Activated naive CD4-positive, alpha-beta T cell treated with anti-CD3 and anti-CD28 coated beads for 36 hours (primary cell): ENCODE results near the gene ADAMTS13. TPM values are rescaled to one million over a fixed set of nuclear protein-coding genes. Genes with fewer than 3 reads are reported as not detected.

Experiments used
- CTCF ChIA-PET: fragments of 350-600 bp; sonication (Branson Sonifier 250); formaldehyde crosslinking; loops from one replicate; lab custom pipeline; 2021; ENCODE audit warnings: antibody characterized with exemption; lab: Charles Lee
- DNase-seq: peaks from one replicate; pipeline ENCODE4 v3.0.0-alpha.2; 2020
- H3K27ac Mint-ChIP-seq: one replicate; pipeline ENCODE4 v1.8.0; 2021; ENCODE audit warnings: mild to moderate bottlenecking, mixed read lengths
- H3K27me3 Mint-ChIP-seq: one replicate; pipeline ENCODE4 v1.8.0; 2021; ENCODE audit warnings: low read depth, mixed read lengths
- H3K36me3 Mint-ChIP-seq: one replicate; pipeline ENCODE4 v1.8.0; 2021; ENCODE audit warnings: low read depth, mixed read lengths
- H3K4me1 Mint-ChIP-seq: one replicate; pipeline ENCODE4 v1.8.0; 2021; ENCODE audit warnings: low read depth, mixed read lengths
- H3K4me3 Mint-ChIP-seq: one replicate; pipeline ENCODE4 v1.8.0; 2021; ENCODE audit warnings: mild to moderate bottlenecking, moderate library complexity, mixed read lengths
- H3K9me3 Mint-ChIP-seq: one replicate; pipeline ENCODE4 v1.8.0; 2021; ENCODE audit warnings: mixed read lengths
- intact Hi-C: fragments of 100-400 bp; cut with micrococcal nuclease; formaldehyde crosslinking; loops from one replicate; pipeline ENCODE4 v1.15.1; 2023
- total RNA-seq, 2 experiments: library from RNA; stranded (reverse); gene quantifications; one replicate each; pipeline ENCODE4 v1.2.3, GENCODE V29; 2021

The ADAMTS13 gene
- total RNA-seq, 2 experiments from 2014 or later: 3.0 to 3.2 TPM

DNA sequence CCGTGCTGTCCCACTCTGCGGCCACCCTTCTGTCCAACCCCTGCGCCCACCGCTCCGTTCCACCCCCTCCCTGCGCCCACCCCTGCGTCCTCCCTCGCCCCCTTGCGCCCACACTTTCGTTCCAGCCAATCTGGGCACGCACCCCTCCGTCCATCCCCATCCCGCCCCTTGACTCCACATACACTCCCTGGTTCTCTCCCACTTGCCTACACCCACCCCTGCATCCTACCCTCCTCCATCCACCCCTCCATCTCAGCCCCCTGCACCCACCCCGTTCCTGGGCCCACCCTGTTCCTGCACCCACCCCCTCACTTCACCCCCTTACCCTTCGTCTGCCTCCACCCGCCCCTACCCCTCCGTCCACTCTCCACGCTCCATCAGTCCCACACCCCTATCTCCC is 7.0 kb downstream of the ADAMTS13 start:
- Mint-ChIP-seq H3K4me3 (no peak overlapping the region), H3K4me1 (peaks cover 9% of the 10 kb centered on the region), H3K36me3 (no peaks in the 10 kb centered on the region), H3K27me3 (peaks cover 33% of the 10 kb centered on the region), H3K27ac (no peak overlapping the region), H3K9me3 (no peaks in the 10 kb centered on the region)
- intact Hi-C loops: no loop called here
- no peak for DNase-seq
- CTCF ChIA-PET: no interaction called here

DNA sequence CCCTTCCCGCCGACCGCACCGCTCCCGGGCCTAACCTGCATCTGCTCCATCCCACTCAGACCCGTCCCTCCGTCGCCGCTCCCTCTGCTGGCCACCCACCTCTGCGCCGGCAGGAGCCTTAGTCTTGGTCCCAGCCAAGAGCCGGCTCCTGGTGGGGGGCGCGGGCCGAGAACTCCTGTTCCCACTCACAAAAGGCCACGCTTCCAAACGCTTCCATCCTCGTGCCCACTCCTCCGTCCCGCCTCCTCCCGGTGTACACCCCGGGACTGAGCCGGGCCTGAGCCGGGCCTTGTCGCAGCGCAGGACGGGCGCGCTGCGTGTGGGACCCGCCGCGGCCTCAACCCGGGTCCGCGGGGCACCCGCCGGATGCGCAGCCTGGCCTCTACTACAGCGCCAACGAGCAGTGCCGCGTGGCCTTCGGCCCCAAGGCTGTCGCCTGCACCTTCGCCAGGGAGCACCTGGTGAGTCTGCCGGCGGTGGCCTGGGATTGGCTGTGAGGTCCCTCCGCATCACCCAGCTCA is 7.5 kb downstream of the ADAMTS13 start:
- Mint-ChIP-seq H3K4me3 (no peak overlapping the region), H3K27me3 (peaks cover 31% of the 10 kb centered on the region), H3K27ac (no peak overlapping the region), H3K9me3 (no peaks in the 10 kb centered on the region), H3K4me1 (peaks cover 9% of the 10 kb centered on the region), H3K36me3 (no peaks in the 10 kb centered on the region)
- peak; percentile 18 for DNase-seq
- CTCF ChIA-PET: no interaction called here
- intact Hi-C loops: no loop called here

DNA sequence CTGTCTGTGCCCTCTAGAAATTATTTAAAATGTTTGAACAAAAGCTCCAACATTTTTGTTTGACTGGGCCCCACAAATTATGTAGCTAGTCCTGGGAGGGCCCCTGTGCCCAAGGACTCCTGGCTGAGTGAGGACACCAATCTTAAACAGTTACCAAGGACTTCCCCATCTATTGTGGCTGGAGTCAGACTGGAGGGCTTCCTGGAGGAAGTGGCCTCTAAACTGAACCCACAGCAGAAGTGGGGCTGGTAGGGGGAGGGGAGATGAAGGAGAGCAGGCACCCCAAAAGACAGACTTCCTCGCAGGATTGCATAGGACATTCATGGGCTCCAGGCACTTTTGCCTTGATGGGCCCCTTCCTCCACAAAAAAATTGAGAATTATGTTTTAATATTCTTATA is 8.1 kb downstream of the ADAMTS13 start:
- intact Hi-C loops: no loop called here
- Mint-ChIP-seq H3K4me3 (no peak overlapping the region), H3K27me3 (peaks cover 29% of the 10 kb centered on the region), H3K9me3 (no peaks in the 10 kb centered on the region), H3K4me1 (peaks cover 9% of the 10 kb centered on the region), H3K36me3 (no peaks in the 10 kb centered on the region), H3K27ac (no peak overlapping the region)
- CTCF ChIA-PET: interaction anchor here (0.5 kb wide), 1 partner anchor 555 kb away, joined by 3 read pairs; no protein-coding TSS in a partner anchor
- DNase-seq: no peak

DNA sequence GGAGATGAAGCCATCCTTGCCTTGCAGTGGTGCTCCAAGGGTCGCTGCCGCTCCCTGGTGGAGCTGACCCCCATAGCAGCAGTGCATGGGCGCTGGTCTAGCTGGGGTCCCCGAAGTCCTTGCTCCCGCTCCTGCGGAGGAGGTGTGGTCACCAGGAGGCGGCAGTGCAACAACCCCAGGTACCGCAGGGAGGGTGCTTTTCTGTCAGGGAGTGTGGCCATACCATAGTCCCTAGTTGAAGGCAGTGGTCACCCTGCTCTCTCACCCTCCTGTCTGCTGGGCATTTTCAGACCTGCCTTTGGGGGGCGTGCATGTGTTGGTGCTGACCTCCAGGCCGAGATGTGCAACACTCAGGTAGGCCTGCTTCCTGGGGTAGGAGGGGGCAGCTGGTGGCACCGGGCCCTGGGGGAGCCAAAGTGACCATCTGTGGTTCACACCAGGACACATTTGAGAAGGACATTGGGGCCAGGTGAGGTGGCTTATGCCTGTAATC is 11.2 kb downstream of the ADAMTS13 start:
- H3K27me3 Mint-ChIP-seq: peaks cover 5% of the 10 kb centered on the region
- peaks cover 3% of the 10 kb centered on the region for H3K4me1 Mint-ChIP-seq
- H3K9me3 Mint-ChIP-seq: no peaks in the 10 kb centered on the region
- H3K27ac Mint-ChIP-seq: no peak overlapping the region
- DNase-seq: no peak
- no peaks in the 10 kb centered on the region for H3K36me3 Mint-ChIP-seq
- CTCF ChIA-PET: no interaction called here
- intact Hi-C loops: no loop called here
- no peak overlapping the region for H3K4me3 Mint-ChIP-seq

DNA sequence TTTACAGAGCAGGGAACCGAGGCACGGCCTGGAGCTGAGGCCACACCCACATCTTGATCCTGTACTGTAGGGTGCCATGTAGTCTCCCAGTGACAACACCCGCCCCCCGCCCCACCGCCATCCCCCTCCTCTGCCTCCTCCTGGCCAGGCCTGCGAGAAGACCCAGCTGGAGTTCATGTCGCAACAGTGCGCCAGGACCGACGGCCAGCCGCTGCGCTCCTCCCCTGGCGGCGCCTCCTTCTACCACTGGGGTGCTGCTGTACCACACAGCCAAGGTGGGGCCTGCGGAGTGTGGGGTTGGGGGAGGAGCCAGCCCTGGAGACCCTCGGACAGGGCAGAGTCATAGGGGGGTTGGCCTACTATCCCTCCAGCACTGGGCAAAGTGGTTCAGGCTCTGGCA is 14.5 kb downstream of the ADAMTS13 start:
- Mint-ChIP-seq H3K9me3 (no peaks in the 10 kb centered on the region), H3K4me3 (no peak overlapping the region), H3K4me1 (no peaks in the 10 kb centered on the region), H3K27me3 (no peaks in the 10 kb centered on the region), H3K36me3 (no peaks in the 10 kb centered on the region), H3K27ac (no peak overlapping the region)
- intact Hi-C loops: no loop called here
- CTCF ChIA-PET: no interaction called here
- no peak for DNase-seq

DNA sequence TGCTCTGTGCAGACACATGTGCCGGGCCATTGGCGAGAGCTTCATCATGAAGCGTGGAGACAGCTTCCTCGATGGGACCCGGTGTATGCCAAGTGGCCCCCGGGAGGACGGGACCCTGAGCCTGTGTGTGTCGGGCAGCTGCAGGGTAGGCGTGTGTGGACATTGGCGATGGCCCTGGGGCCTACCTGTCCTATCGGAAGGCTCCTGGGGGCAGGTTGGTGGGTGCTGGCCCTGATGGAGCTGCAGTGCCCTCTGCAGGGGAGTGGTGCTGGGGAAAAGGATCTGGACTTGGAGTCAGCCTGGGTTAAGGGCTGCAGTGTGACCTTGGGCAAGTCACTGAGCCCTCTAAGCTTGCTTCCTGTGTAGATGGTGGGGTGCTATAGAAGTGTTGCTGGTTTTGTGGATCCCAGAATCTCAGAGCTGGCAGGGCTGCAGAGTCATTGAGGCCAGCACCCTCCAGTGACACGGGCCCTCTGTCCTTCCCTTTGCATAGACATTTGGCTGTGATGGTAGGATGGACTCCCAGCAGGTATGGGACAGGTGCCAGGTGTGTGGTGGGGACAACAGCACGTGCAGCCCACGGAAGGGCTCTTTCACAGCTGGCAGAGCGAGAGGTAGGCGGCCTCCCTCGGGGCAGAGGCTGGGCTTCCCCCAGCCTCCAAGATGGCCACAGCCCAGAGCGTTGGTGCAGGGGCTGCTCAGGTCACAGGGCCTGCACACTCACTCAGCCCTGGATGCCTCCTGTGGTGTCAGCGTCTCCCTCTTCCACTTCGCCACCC is 15.8 kb downstream of the ADAMTS13 start:
- intact Hi-C loops: no loop called here
- Mint-ChIP-seq H3K9me3 (no peaks in the 10 kb centered on the region), H3K27ac (no peak overlapping the region), H3K4me1 (no peaks in the 10 kb centered on the region), H3K27me3 (no peaks in the 10 kb centered on the region), H3K4me3 (no peak overlapping the region), H3K36me3 (no peaks in the 10 kb centered on the region)
- CTCF ChIA-PET: interaction anchor here (1.0 kb wide), 1 partner anchor 72 kb away, joined by 3 read pairs; no protein-coding TSS in a partner anchor
- DNase-seq: no peak

DNA sequence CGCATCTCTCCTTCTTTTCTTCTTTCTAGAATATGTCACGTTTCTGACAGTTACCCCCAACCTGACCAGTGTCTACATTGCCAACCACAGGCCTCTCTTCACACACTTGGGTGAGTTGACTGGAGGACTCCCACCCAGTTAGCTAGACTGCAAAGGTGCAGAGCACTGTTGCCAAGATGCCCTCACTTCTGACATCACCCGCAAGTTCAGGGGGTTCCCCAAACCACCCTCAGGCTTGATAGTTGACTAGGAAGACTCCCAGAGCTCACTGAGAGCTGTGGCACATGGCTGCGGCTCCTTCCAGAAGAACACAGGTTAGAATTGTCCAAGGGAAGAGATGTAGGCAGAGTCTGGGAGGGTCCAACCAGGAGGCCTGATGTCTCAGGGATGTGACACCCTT is 17.2 kb downstream of the ADAMTS13 start:
- Mint-ChIP-seq H3K27ac (no peak overlapping the region), H3K9me3 (no peaks in the 10 kb centered on the region), H3K27me3 (no peaks in the 10 kb centered on the region), H3K4me1 (no peaks in the 10 kb centered on the region), H3K36me3 (no peaks in the 10 kb centered on the region), H3K4me3 (no peak overlapping the region)
- intact Hi-C loops: no loop called here
- peak; percentile 21 for DNase-seq
- CTCF ChIA-PET: interaction anchor here (0.6 kb wide), 1 partner anchor 1814 kb away, joined by 3 read pairs; no protein-coding TSS in a partner anchor

DNA sequence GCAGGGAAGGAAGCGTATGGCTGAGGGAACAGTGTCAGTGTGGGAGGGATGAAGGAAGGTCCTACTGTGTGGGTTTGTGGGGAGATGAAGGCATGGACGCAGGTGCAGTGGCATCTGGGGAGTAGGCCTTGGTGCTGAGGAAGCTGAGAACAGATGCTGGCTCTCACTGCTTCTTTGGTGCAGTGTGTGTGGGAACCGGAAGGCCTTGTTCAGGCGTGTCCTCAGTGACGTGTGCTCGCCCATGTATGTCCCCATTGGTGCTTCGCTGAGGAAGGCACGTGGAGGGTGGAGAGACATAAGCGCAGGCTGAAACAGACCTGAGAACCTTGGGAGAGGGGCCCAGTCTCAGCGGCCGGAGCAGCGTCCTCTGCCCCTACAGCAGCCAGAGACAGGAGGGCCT is 18.7 kb downstream of the ADAMTS13 start:
- CTCF ChIA-PET: no interaction called here
- no peak overlapping the region for H3K27ac Mint-ChIP-seq
- no peaks in the 10 kb centered on the region for H3K36me3 Mint-ChIP-seq
- H3K27me3 Mint-ChIP-seq: no peaks in the 10 kb centered on the region
- no peak for DNase-seq
- intact Hi-C loops: no loop called here
- no peak overlapping the region for H3K4me3 Mint-ChIP-seq
- H3K4me1 Mint-ChIP-seq: no peaks in the 10 kb centered on the region
- no peaks in the 10 kb centered on the region for H3K9me3 Mint-ChIP-seq

DNA sequence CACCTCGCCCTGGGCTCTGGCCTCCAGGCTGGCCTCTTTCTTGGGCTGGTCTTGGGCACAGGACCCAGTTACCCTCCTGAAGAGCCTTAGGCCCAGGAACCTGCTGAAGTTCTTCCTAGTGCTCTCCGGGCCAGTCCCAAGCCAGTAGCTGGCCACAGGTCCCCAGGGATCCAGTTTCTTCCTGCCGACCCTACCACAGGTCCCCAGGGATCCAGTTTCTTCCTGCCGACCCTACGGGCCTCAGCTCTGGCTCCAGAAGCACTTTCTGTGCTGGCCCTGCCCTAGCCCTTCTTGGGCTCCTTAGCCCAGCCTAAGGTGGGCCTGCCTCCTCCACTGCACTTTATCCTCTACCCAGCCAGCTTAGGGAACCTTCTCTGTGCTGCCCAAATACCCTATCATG is 19.4 kb downstream of the ADAMTS13 start:
- DNase-seq: no peak
- Mint-ChIP-seq H3K36me3 (no peaks in the 10 kb centered on the region), H3K27me3 (no peaks in the 10 kb centered on the region), H3K4me3 (no peak overlapping the region), H3K27ac (no peak overlapping the region), H3K9me3 (no peaks in the 10 kb centered on the region), H3K4me1 (no peaks in the 10 kb centered on the region)
- intact Hi-C loops: no loop called here
- CTCF ChIA-PET: interaction anchor here (1.0 kb wide), 1 partner anchor 86 kb away, joined by 4 read pairs; no protein-coding TSS in a partner anchor

DNA sequence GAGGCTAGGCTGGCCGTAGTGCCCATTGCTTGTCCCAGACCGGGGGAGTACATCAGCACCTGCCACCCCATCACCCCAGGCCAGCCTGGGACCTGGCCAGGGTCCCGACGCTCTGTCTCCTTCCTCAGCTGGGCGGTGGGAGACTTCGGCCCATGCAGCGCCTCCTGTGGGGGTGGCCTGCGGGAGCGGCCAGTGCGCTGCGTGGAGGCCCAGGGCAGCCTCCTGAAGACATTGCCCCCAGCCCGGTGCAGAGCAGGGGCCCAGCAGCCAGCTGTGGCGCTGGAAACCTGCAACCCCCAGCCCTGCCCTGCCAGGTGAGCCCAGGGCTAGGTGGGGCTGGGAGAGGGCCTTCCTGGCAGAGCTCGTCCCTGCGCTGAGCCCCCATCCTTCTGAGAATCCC is 21.1 kb downstream of the ADAMTS13 start:
- Mint-ChIP-seq H3K9me3 (no peaks in the 10 kb centered on the region), H3K27ac (no peak overlapping the region), H3K4me1 (no peaks in the 10 kb centered on the region), H3K36me3 (no peaks in the 10 kb centered on the region), H3K4me3 (no peak overlapping the region), H3K27me3 (no peaks in the 10 kb centered on the region)
- no peak for DNase-seq
- CTCF ChIA-PET: no interaction called here
- intact Hi-C loops: no loop called here

DNA sequence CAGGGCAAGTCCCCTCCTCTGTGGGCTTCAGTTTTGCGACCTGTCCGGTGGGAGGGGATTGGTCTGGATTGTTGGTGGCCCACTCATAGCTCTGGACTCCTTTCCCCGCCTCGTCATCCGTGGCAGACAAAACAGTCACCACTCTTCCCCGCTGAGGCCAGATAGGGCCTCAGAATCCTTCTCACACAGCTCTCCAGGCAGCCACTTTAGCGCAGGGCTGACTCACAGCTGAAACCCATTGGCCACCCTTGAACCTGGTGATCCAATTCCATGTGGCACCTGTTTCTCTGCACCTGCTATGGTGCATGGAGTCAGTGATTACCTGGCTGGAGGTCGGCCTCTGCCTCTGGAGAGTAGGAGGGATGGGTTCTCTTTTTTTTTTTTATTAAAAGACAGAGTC is 21.8 kb downstream of the ADAMTS13 start:
- intact Hi-C loops: no loop called here
- Mint-ChIP-seq H3K36me3 (no peaks in the 10 kb centered on the region), H3K9me3 (no peaks in the 10 kb centered on the region), H3K27me3 (no peaks in the 10 kb centered on the region), H3K4me1 (no peaks in the 10 kb centered on the region), H3K4me3 (no peak overlapping the region), H3K27ac (no peak overlapping the region)
- CTCF ChIA-PET: no interaction called here
- DNase-seq: no peak

DNA sequence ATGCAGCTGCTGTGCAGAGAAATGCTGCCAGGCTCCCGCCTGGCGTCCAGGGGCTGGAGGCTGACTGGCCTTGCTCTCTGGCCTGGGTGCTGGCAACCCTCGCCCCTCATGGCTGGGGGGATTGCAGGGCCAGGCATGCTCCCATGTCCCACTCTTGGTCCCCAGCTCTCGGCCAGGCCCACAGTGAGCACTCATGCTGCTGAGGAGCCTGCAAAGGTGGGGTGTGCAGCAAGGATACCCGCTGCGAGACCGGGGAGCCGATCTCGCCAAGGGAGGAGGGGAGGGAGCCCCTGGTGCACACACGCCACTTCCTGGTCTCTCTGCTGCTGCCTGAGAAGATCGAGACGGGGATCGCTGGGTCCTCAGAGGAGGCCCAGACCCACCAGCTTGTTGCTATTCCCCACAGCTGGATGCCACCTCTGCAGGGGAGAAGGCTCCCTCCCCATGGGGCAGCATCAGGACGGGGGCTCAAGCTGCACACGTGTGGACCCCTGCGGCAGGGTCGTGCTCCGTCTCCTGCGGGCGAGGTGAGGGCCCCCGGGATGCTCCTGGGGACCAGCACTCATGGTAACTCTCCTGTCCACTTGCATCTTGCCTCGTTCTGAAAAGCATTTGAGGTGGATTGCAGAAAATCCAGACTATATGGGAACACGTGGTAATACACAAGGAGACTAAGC is 23.3 kb downstream of the ADAMTS13 start:
- no peak overlapping the region for H3K27ac Mint-ChIP-seq
- CTCF ChIA-PET: no interaction called here

More for the DNA sequence above, 23.3 kb downstream of the ADAMTS13 start:
- Mint-ChIP-seq H3K9me3 (no peaks in the 10 kb centered on the region), H3K4me1 (no peaks in the 10 kb centered on the region), H3K27me3 (no peaks in the 10 kb centered on the region), H3K4me3 (no peak overlapping the region), H3K36me3 (no peaks in the 10 kb centered on the region)
- DNase-seq: no peak
- intact Hi-C loops: no loop called here
